Activated CD8-positive, alpha-beta T cell treated with anti-CD3 and anti-CD28 coated beads for 36 hours (primary cell): Measurements from ENCODE around the gene P2RX2. TPM values are rescaled to one million over a fixed set of nuclear protein-coding genes. Genes with fewer than 3 reads are reported as not detected.

ENCODE experiments used
- ATAC-seq: fragments of 200-7000 bp; cut with Tn5 transposase; one replicate; pipeline ENCODE4 v1.10.0; 2021; ENCODE audit warnings: mild to moderate bottlenecking, moderate library complexity
- CTCF ChIA-PET: fragments of 350-600 bp; sonication (Branson Sonifier 250); formaldehyde crosslinking; loops from one replicate; lab custom pipeline; 2021; ENCODE audit warnings: antibody characterized with exemption; lab: Charles Lee
- POLR2A ChIA-PET: fragments of 350-600 bp; sonication (Branson Sonifier 250); formaldehyde crosslinking; loops from one replicate; lab custom pipeline; 2021; ENCODE audit warnings: antibody characterized with exemption; lab: Charles Lee
- DNase-seq: peaks from one replicate; pipeline ENCODE4 v3.0.0-alpha.2; 2020
- H3K27ac Mint-ChIP-seq: one replicate; pipeline ENCODE4 v1.8.0; 2021; ENCODE audit warnings: mild to moderate bottlenecking, mixed read lengths
- H3K27me3 Mint-ChIP-seq: one replicate; pipeline ENCODE4 v1.8.0; 2021; ENCODE audit warnings: mixed read lengths
- H3K36me3 Mint-ChIP-seq: one replicate; pipeline ENCODE4 v1.8.0; 2021; ENCODE audit warnings: low read depth, mixed read lengths
- H3K4me1 Mint-ChIP-seq: one replicate; pipeline ENCODE4 v1.8.0; 2021; ENCODE audit warnings: low read depth, mixed read lengths
- H3K4me3 Mint-ChIP-seq: one replicate; pipeline ENCODE4 v1.8.0; 2021; ENCODE audit warnings: mild to moderate bottlenecking, moderate library complexity, mixed read lengths
- H3K9me3 Mint-ChIP-seq: one replicate; pipeline ENCODE4 v1.8.0; 2021; ENCODE audit warnings: mixed read lengths
- CTCF ChIP-seq: fragments of 200-600 bp; IDR thresholded peaks from one replicate; pipeline ENCODE4 v1.8.0; 2022; ENCODE audit warnings: antibody characterized with exemption, mild to moderate bottlenecking
- intact Hi-C: fragments of 100-400 bp; cut with micrococcal nuclease; formaldehyde crosslinking; loops from one replicate; pipeline ENCODE4 v1.10.0; 2022
- total RNA-seq, 2 experiments: library from RNA; stranded (reverse); gene quantifications; one replicate each; pipeline ENCODE4 v1.2.3, GENCODE V29; 2021

Gene P2RX2
- total RNA-seq, 2 experiments from 2014 or later: not detected

- ChIA-PET POLR2A (no interaction called here), CTCF (no interaction called here)
- ATAC-seq: no peak
- H3K27ac Mint-ChIP-seq: no peak overlapping the region
- no peaks in the 10 kb centered on the region for H3K9me3 Mint-ChIP-seq
- H3K4me3 Mint-ChIP-seq: no peak overlapping the region
- H3K27me3 Mint-ChIP-seq: no peaks in the 10 kb centered on the region
- DNase-seq: no peak
- H3K36me3 Mint-ChIP-seq: peaks cover 5% of the 10 kb centered on the region
- intact Hi-C loops: no loop called here
- no peak for TF ChIP-seq CTCF
- H3K4me1 Mint-ChIP-seq: no peaks in the 10 kb centered on the region
These were observed 41.9 kb upstream of the P2RX2 start for GRCh38 chr12:132576701-132577100.

DNA sequence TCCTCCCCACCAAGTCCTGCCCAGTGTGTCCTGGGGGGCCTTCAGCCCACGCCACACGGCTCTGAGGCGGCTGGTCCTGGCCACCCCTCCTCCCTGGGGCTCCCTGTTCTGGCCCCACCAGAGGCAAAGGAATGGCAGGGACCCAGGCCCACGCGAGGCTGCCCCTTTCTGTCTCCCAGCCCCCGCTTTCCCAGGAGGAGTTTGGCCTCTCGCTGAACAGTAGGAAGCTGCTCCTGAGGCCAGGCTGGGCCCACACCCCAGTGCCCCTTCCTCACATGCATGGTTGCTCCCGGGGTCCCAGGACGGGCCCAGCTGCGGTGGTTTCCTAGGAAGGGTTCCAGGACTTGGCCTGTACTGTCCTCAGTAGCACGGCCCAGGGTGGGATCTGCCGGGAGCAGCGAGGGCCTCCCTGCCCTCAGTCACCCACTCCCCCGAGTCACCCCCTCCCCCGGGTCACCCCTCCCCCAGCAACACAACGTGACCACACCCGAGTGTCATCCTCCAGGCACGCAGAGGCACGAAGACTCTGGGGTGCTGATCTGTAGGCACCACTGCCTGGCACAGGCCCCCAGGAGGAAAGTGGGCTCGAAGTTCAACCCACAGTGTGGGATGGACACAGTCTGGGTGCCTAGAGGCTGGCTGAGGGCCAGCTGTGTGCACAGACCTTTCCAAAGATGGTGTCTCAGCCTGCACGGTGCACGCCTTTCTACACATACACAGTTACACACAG is 41.2 kb upstream of the P2RX2 start:
- no peak for DNase-seq
- ChIA-PET POLR2A (no interaction called here), CTCF (no interaction called here)
- TF ChIP-seq CTCF: no peak
- ATAC-seq: no peak
- H3K4me1 Mint-ChIP-seq: no peaks in the 10 kb centered on the region
- peaks cover 5% of the 10 kb centered on the region for H3K36me3 Mint-ChIP-seq
- H3K27me3 Mint-ChIP-seq: no peaks in the 10 kb centered on the region
- no peaks in the 10 kb centered on the region for H3K9me3 Mint-ChIP-seq
- no peak overlapping the region for H3K4me3 Mint-ChIP-seq
- intact Hi-C loops: no loop called here
- H3K27ac Mint-ChIP-seq: no peak overlapping the region

DNA sequence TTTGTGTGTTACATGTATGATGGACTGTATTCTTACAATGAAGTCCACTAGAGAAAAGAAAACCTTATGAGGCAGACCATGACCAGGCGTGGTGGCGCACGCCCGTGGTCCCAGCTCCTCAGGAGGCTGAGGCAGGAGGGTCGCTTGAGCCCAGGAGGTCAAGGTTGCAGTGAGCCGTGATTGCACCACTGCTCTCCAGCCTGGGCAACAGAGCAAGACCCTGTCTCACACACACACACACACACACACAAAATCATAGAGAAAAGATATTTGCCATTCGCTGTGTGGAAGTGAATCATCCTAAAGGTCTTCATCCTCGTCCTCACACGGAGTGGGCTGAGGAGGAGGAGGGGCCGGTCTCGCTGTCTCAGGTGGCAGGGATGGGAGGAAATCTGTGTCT is 40.5 kb upstream of the P2RX2 start:
- no peak for TF ChIP-seq CTCF
- H3K27ac Mint-ChIP-seq: no peak overlapping the region
- no peak overlapping the region for H3K4me3 Mint-ChIP-seq
- ChIA-PET CTCF (no interaction called here), POLR2A (no interaction called here)
- intact Hi-C loops: no loop called here
- H3K9me3 Mint-ChIP-seq: no peaks in the 10 kb centered on the region
- peaks cover 5% of the 10 kb centered on the region for H3K36me3 Mint-ChIP-seq
- DNase-seq (no peak), ATAC-seq (no peak)
- H3K27me3 Mint-ChIP-seq: no peaks in the 10 kb centered on the region
- H3K4me1 Mint-ChIP-seq: no peaks in the 10 kb centered on the region

- ATAC-seq (no peak), DNase-seq (no peak)
- no peaks in the 10 kb centered on the region for H3K9me3 Mint-ChIP-seq
- POLR2A ChIA-PET: interaction anchor here (1.1 kb wide), 1 partner anchor 117 kb away, joined by 3 read pairs; no protein-coding TSS in a partner anchor
- no peak overlapping the region for H3K4me3 Mint-ChIP-seq
- peaks cover 6% of the 10 kb centered on the region for H3K36me3 Mint-ChIP-seq
- CTCF ChIA-PET: no interaction called here
- H3K4me1 Mint-ChIP-seq: no peaks in the 10 kb centered on the region
- TF ChIP-seq CTCF: no peak
- intact Hi-C loops: no loop called here
- H3K27ac Mint-ChIP-seq: no peak overlapping the region
- H3K27me3 Mint-ChIP-seq: no peaks in the 10 kb centered on the region
These were observed 39.8 kb upstream of the P2RX2 start for GRCh38 chr12:132578826-132579225.

DNA sequence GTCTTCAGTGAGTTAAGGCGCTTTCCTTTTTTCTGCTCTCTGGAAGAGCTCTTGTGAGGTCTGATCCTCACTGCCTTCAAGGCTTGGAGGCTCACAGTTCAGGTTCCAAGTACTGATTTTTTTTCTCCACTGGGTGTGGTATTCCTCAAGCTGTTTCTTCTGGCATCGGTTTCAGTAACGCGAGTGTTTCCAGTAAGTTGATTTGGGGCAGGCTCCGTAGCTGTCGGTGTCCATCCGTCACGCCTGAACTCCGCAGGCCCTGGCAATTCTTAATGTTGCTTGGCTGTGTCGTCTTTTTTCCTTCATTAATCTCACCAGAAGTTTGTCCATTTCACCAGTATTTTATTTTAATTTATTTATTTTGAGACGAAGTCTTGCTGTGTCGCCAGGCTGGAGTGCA is 38.8 kb upstream of the P2RX2 start:
- H3K4me3 Mint-ChIP-seq: no peak overlapping the region
- TF ChIP-seq CTCF: no peak
- H3K4me1 Mint-ChIP-seq: no peaks in the 10 kb centered on the region
- intact Hi-C loops: no loop called here
- ChIA-PET POLR2A (interaction anchor here (1.1 kb wide), 1 partner anchor 118 kb away, joined by 3 read pairs; no protein-coding TSS in a partner anchor), CTCF (interaction anchor here (0.7 kb wide), 1 partner anchor 166 kb away, joined by 3 read pairs; no protein-coding TSS in a partner anchor)
- H3K9me3 Mint-ChIP-seq: no peaks in the 10 kb centered on the region
- peaks cover 10% of the 10 kb centered on the region for H3K36me3 Mint-ChIP-seq
- no peak overlapping the region for H3K27ac Mint-ChIP-seq
- DNase-seq (no peak), ATAC-seq (no peak)
- no peaks in the 10 kb centered on the region for H3K27me3 Mint-ChIP-seq
